HepG2 (cell line): ENCODE measurements around the gene ADGRG6. TPM values are rescaled to one million over a fixed set of nuclear protein-coding genes. Genes with fewer than 3 reads are reported as not detected.

Experiments used
- CHD2 ChIP-seq: IDR thresholded peaks from 2 replicates; pipeline ENCODE4 v1.6.1; 2011; ENCODE audit warnings: low read depth, low read length, improper control_type of control experiment
- EEA1 ChIP-seq: sonication (generic); formaldehyde crosslinking; IDR thresholded peaks from 2 replicates; pipeline ENCODE4 v1.5.1; 2020; ENCODE audit warnings: mild to moderate bottlenecking, missing genetic modification reagents, borderline replicate concordance
- HDAC2 ChIP-seq: sonication (generic); formaldehyde crosslinking; IDR thresholded peaks from 2 replicates; pipeline ENCODE4 v1.4.0; 2020; ENCODE audit warnings: missing genetic modification reagents
- KLF6 ChIP-seq: IDR thresholded peaks from 2 replicates; pipeline ENCODE4 v1.8.0; 2016; ENCODE audit warnings: missing biosample characterization, missing genetic modification reagents
- MTA3 ChIP-seq: sonication (generic); formaldehyde crosslinking; IDR thresholded peaks from 2 replicates; pipeline ENCODE4 v1.4.0; 2020; ENCODE audit warnings: missing genetic modification reagents
- NAIF1 ChIP-seq: sonication (generic); formaldehyde crosslinking; IDR thresholded peaks from 2 replicates; pipeline ENCODE4 v1.5.0; 2020; ENCODE audit warnings: mild to moderate bottlenecking, missing genetic modification reagents, borderline replicate concordance
- TAF1 ChIP-seq: sonication (generic); formaldehyde crosslinking; IDR thresholded peaks from 2 replicates; pipeline ENCODE4 v1.4.0; 2020; ENCODE audit warnings: missing genetic modification reagents
- ZBTB1 ChIP-seq: sonication (generic); formaldehyde crosslinking; IDR thresholded peaks from 2 replicates; pipeline ENCODE4 v1.4.0; 2020; ENCODE audit warnings: missing genetic modification reagents, borderline replicate concordance
- ZBTB3 ChIP-seq: sonication (generic); formaldehyde crosslinking; IDR thresholded peaks from 2 replicates; pipeline ENCODE4 v1.4.0; 2020; ENCODE audit warnings: low read depth, mild to moderate bottlenecking, moderate library complexity, missing genetic modification reagents, borderline replicate concordance
- ZC3H4 ChIP-seq: sonication (generic); formaldehyde crosslinking; IDR thresholded peaks from 2 replicates; pipeline ENCODE4 v1.4.0; 2020; ENCODE audit warnings: missing genetic modification reagents, borderline replicate concordance
- ZNF337 ChIP-seq: sonication (generic); formaldehyde crosslinking; IDR thresholded peaks from 2 replicates; pipeline ENCODE4 v1.5.1; 2020; ENCODE audit warnings: missing genetic modification reagents, low read depth, mild to moderate bottlenecking, borderline replicate concordance
- ZNF720 ChIP-seq: sonication (generic); formaldehyde crosslinking; IDR thresholded peaks from 2 replicates; pipeline ENCODE4 v1.4.0; 2020; ENCODE audit warnings: missing genetic modification reagents
- ZNF749 ChIP-seq: sonication (generic); formaldehyde crosslinking; IDR thresholded peaks from 2 replicates; pipeline ENCODE4 v1.8.0; 2022; ENCODE audit warnings: mild to moderate bottlenecking, missing genetic modification reagents, moderate library complexity, borderline replicate concordance
- ZNF775 ChIP-seq: sonication (generic); formaldehyde crosslinking; IDR thresholded peaks from 2 replicates; pipeline ENCODE4 v1.4.0; 2020; ENCODE audit warnings: missing genetic modification reagents, mild to moderate bottlenecking, moderate library complexity, borderline replicate concordance
- polyA plus RNA-seq, 8 experiments: library from polyadenylated mRNA; depleted of rRNA in 3 of 8; stranded (reverse) in 7 of 8; unstranded in 1 of 8; fragments of >200 nt; fragmentation: Illumina TruSeq in 4 of 8; extraction: Trizol in 4 of 8; gene quantifications; 2 replicates each; pipeline versions ENCODE4 v1.2.1 to v1.2.3, GENCODE V29; 2011 to 2016; ENCODE audit warnings: low read depth in 4 of 8, missing spikeins in 1 of 8, mixed read lengths in 1 of 8; ENCODE audit not compliant: insufficient read depth in 1 of 8
- total RNA-seq, 5 experiments: library from RNA; depleted of rRNA; stranded (reverse); fragments of >200 nt; fragmentation: Illumina TruSeq; extraction: Trizol; gene quantifications; 2 replicates each; pipeline ENCODE4 v1.2.3, GENCODE V29; 2016; ENCODE audit warnings: low read depth in 1 of 5
- TF ChIP-seq, protein P1 (sequence below): sonication (generic); formaldehyde crosslinking; IDR thresholded peaks from 2 replicates; pipeline ENCODE4 v1.5.1; 2020; ENCODE audit warnings: mild to moderate bottlenecking, missing genetic modification reagents
- TF ChIP-seq, protein P2 (sequence below): sonication (generic); formaldehyde crosslinking; IDR thresholded peaks from 2 replicates; pipeline ENCODE4 v1.5.1; 2020; ENCODE audit warnings: mild to moderate bottlenecking, missing genetic modification reagents, borderline replicate concordance
- TF ChIP-seq, protein P3 (sequence below): sonication (generic); formaldehyde crosslinking; IDR thresholded peaks from 2 replicates; pipeline ENCODE4 v1.8.1; 2023; ENCODE audit warnings: mild to moderate bottlenecking, missing genetic modification reagents, borderline replicate concordance
- TF ChIP-seq, protein P4 (sequence below): sonication (generic); formaldehyde crosslinking; conservative IDR thresholded peaks from 2 replicates; pipeline ENCODE4 v1.4.0; 2020; ENCODE audit warnings: missing genetic modification reagents

The ADGRG6 gene
- total and polyA plus RNA-seq, 2 of the 13 experiments (the other 11 are each of a cell fraction or from before 2014, with no cell fraction given) = 129 to 249 TPM

DNA sequence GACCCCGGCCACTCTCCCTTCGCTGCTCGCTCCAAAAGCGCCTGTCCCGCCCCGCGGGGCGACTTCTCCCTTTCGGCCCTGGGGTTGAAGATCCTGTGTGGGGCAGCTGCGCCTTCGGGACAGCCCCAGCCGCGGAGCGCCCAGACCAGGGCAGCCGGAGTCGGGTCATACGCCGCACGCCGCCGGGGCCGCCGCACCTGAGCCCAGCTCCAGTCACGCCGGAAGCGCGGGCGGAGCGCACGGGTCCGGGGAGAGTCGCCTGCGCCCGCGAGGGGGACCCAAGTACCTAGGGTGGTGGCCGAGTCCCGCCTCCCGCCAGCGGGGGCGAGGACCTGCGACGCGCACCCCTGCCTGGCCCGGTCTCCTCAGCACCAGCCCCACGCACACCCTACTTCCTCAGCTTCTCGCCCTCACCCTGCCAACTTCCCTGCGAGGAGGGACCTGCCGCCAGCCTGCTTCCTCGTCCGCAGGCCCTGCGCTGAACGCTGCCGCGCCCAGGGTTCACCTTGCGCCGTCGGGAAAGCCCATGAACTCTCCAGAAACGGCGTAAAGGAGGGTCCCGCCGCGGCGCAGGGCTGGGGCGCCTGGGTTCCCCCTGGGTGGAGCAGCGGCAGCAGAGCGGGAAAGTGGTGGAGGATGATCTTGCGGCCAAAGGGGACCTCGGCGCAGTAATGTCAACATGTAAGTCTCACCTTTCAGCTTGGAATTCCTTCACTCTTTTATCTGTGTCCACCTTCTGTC is at the start of gene ADGRG6 (continued):
- TF ChIP-seq, protein P1, sequence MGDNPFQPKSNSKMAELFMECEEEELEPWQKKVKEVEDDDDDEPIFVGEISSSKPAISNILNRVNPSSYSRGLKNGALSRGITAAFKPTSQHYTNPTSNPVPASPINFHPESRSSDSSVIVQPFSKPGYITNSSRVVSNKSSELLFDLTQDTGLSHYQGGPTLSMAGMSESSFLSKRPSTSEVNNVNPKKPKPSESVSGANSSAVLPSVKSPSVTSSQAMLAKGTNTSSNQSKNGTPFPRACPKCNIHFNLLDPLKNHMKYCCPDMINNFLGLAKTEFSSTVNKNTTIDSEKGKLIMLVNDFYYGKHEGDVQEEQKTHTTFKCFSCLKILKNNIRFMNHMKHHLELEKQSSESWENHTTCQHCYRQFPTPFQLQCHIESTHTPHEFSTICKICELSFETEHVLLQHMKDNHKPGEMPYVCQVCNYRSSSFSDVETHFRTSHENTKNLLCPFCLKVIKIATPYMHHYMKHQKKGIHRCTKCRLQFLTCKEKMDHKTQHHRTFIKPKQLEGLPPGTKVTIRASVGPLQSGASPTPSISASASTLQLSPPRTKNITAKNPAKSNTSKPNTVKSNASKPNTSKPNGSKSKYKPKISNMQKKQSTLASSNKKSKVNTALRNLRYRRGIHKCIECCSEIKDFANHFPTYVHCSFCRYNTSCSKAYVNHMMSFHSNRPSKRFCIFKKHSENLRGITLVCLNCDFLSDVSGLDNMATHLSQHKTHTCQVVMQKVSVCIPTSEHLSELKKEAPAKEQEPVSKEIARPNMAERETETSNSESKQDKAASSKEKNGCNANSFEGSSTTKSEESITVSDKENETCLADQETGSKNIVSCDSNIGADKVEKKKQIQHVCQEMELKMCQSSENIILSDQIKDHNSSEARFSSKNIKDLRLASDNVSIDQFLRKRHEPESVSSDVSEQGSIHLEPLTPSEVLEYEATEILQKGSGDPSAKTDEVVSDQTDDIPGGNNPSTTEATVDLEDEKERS (CRISPR knock-in tag) = peak; percentile 33; the same call in 1 of the 2 replicates
- TF ChIP-seq ZNF749 (CRISPR knock-in tag) (peak; percentile 82; the same call in 1 of the 2 replicates), EEA1 (CRISPR knock-in tag) (peak; percentile 68; the same call in 1 of the 2 replicates), HDAC2 (CRISPR knock-in tag) (peak; percentile 53), ZBTB1 (CRISPR knock-in tag) (no peak), TAF1 (CRISPR knock-in tag) (peak; percentile 97), ZC3H4 (CRISPR knock-in tag) (0 out of 2 replicates have a peak, but pooled peaks have one; percentile 79), ZBTB3 (no peak), CHD2 (no peak), ZNF337 (CRISPR knock-in tag) (peak; percentile 91; the same call in 1 of the 2 replicates), NAIF1 (CRISPR knock-in tag) (no peak; the same call in 1 of the 2 replicates), KLF6 (CRISPR knock-in tag) (peak; percentile 92), ZNF720 (CRISPR knock-in tag) (no peak), ZNF775 (CRISPR knock-in tag) (0 out of 2 replicates have a peak, but pooled peaks have one; percentile 43), MTA3 (CRISPR knock-in tag) (no peak)
- TF ChIP-seq, protein P2, sequence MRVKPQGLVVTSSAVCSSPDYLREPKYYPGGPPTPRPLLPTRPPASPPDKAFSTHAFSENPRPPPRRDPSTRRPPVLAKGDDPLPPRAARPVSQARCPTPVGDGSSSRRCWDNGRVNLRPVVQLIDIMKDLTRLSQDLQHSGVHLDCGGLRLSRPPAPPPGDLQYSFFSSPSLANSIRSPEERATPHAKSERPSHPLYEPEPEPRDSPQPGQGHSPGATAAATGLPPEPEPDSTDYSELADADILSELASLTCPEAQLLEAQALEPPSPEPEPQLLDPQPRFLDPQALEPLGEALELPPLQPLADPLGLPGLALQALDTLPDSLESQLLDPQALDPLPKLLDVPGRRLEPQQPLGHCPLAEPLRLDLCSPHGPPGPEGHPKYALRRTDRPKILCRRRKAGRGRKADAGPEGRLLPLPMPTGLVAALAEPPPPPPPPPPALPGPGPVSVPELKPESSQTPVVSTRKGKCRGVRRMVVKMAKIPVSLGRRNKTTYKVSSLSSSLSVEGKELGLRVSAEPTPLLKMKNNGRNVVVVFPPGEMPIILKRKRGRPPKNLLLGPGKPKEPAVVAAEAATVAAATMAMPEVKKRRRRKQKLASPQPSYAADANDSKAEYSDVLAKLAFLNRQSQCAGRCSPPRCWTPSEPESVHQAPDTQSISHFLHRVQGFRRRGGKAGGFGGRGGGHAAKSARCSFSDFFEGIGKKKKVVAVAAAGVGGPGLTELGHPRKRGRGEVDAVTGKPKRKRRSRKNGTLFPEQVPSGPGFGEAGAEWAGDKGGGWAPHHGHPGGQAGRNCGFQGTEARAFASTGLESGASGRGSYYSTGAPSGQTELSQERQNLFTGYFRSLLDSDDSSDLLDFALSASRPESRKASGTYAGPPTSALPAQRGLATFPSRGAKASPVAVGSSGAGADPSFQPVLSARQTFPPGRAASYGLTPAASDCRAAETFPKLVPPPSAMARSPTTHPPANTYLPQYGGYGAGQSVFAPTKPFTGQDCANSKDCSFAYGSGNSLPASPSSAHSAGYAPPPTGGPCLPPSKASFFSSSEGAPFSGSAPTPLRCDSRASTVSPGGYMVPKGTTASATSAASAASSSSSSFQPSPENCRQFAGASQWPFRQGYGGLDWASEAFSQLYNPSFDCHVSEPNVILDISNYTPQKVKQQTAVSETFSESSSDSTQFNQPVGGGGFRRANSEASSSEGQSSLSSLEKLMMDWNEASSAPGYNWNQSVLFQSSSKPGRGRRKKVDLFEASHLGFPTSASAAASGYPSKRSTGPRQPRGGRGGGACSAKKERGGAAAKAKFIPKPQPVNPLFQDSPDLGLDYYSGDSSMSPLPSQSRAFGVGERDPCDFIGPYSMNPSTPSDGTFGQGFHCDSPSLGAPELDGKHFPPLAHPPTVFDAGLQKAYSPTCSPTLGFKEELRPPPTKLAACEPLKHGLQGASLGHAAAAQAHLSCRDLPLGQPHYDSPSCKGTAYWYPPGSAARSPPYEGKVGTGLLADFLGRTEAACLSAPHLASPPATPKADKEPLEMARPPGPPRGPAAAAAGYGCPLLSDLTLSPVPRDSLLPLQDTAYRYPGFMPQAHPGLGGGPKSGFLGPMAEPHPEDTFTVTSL (CRISPR knock-in tag) = peak; percentile 63
- TF ChIP-seq, protein P3, sequence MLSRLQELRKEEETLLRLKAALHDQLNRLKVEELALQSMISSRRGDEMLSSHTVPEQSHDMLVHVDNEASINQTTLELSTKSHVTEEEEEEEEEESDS (CRISPR knock-in tag) = no peak
- TF ChIP-seq, protein P4, sequence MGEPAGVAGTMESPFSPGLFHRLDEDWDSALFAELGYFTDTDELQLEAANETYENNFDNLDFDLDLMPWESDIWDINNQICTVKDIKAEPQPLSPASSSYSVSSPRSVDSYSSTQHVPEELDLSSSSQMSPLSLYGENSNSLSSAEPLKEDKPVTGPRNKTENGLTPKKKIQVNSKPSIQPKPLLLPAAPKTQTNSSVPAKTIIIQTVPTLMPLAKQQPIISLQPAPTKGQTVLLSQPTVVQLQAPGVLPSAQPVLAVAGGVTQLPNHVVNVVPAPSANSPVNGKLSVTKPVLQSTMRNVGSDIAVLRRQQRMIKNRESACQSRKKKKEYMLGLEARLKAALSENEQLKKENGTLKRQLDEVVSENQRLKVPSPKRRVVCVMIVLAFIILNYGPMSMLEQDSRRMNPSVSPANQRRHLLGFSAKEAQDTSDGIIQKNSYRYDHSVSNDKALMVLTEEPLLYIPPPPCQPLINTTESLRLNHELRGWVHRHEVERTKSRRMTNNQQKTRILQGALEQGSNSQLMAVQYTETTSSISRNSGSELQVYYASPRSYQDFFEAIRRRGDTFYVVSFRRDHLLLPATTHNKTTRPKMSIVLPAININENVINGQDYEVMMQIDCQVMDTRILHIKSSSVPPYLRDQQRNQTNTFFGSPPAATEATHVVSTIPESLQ (CRISPR knock-in tag) = peak; percentile 85; the same call in 1 of the 2 replicates
